Stimulated activated CD4-positive, alpha-beta T cell treated with anti-CD3 and anti-CD28 coated beads, Interleukin-4, amount 100 ng/mL, for 48 hours (primary cell): ENCODE measurements around the gene PTPRK.
"Not testable (repeated sequence)": the region's sequence is repeated elsewhere in the genome, so short reads cannot be mapped to it uniquely, and the experiment has no call there.

Experiments
- DNase-seq, 2 donors: peaks; one replicate each; pipeline ENCODE4 v3.0.0-alpha.2; 2020; ENCODE audit warnings: low read depth in 2 of 2

The PTPRK gene

GRCh38 chr6:128439627-128440026 lies 80.8 kb downstream of the PTPRK start:
- DNase-seq, result no peak

GRCh38 chr6:128438393-128438792 lies 82.0 kb downstream of the PTPRK start:
- DNase-seq, result no peak

GRCh38 chr6:128437685-128438084 lies 82.7 kb downstream of the PTPRK start:
- DNase-seq, result no peak

GRCh38 chr6:128434752-128435151 lies 85.6 kb downstream of the PTPRK start:
- DNase-seq, result not testable (repeated sequence)

GRCh38 chr6:128432394-128432793 lies 88.0 kb downstream of the PTPRK start:
- DNase-seq, result no peak

- DNase-seq, result no peak
Measured at GRCh38 chr6:128427139-128427538, 93.3 kb downstream of the PTPRK start.

GRCh38 chr6:128425856-128426255 lies 94.5 kb downstream of the PTPRK start:
- no peak for DNase-seq

GRCh38 chr6:128422871-128423270 lies 97.5 kb downstream of the PTPRK start:
- no peak for DNase-seq

GRCh38 chr6:128422200-128422599 lies 98.2 kb downstream of the PTPRK start:
- DNase-seq, result no peak

- no peak for DNase-seq
Measured at GRCh38 chr6:128421788-128422187, 98.6 kb downstream of the PTPRK start.

GRCh38 chr6:128417698-128418097 lies 102.7 kb downstream of the PTPRK start:
- no peak for DNase-seq

GRCh38 chr6:128415387-128415786 lies 105.0 kb downstream of the PTPRK start:
- DNase-seq, result no peak

- no peak for DNase-seq
Measured at GRCh38 chr6:128414943-128415342, 105.5 kb downstream of the PTPRK start.

GRCh38 chr6:128413291-128413690 lies 107.1 kb downstream of the PTPRK start:
- DNase-seq, result no peak

- no peak for DNase-seq
Measured at GRCh38 chr6:128412680-128413079, 107.7 kb downstream of the PTPRK start.

GRCh38 chr6:128410584-128410983 lies 109.8 kb downstream of the PTPRK start:
- DNase-seq, result no peak

GRCh38 chr6:128409003-128409402 lies 111.4 kb downstream of the PTPRK start:
- no peak for DNase-seq

GRCh38 chr6:128406453-128406852 lies 113.9 kb downstream of the PTPRK start:
- DNase-seq, result no peak

GRCh38 chr6:128403618-128404444 lies 116.6 kb downstream of the PTPRK start:
- DNase-seq, result no peak

GRCh38 chr6:128400875-128401274 lies 119.5 kb downstream of the PTPRK start:
- DNase-seq, result no peak

GRCh38 chr6:128397996-128398395 lies 122.4 kb downstream of the PTPRK start:
- no peak for DNase-seq

- no peak for DNase-seq
Measured at GRCh38 chr6:128395596-128395995, 124.8 kb downstream of the PTPRK start.

- DNase-seq, result no peak
Measured at GRCh38 chr6:128395188-128395587, 125.2 kb downstream of the PTPRK start.

- no peak for DNase-seq
Measured at GRCh38 chr6:128394167-128394566, 126.2 kb downstream of the PTPRK start.
